CD4-positive, alpha-beta T cell treated with Interleukin-6 for 4 hours (primary cell): ENCODE data around the gene AGO1.
A peak's percentile ranks its signal among the peaks of the same experiment; 100 is the strongest.
"Not testable (repeated sequence)": the region's sequence is repeated elsewhere in the genome, so short reads cannot be mapped to it uniquely, and the experiment has no call there.

Source experiments
- DNase-seq: peaks from one replicate; pipeline ENCODE4 v3.0.0-alpha.2; 2020; ENCODE audit warnings: mixed read lengths

The AGO1 gene

DNA sequence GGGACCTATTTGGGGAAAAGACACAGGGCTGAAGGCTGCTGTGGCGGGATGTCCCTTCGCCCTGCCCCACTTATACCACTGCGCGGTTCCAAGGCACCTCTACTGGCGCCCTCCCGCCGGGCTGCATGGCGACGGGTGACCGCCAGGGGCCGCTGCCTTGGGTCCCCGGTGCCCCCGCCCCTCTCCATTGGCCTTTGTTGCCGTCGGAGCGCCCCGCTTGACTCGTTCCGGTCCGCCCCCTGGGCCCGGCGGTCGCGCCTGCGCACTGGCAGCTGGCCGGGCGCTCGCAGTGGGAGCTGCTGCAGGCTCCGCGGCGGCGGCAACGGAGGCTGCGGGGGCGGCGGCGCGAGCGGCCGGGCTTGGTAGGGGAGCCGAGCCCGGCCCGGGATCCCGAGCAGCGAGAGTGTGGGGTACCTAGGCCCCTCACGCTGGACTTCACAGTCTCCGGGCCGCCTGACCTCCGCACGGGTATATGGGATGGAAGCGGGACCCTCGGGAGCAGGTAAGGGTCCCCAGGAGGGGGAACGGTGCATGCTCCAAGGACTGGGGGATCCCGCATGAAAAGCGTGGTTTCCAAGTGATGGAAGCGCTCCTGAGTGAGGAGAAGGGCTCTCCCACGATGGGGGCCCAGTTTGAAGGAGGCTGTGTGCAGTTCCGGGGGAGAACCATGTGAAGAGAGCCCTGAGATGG lies at the start of gene AGO1:
AGO1 (plus strand) TSS at position 265 of the 690 bp plus-strand sequence; CDS start at position 478, 213 bp downstream.
- peak; percentile 97 for DNase-seq

DNA sequence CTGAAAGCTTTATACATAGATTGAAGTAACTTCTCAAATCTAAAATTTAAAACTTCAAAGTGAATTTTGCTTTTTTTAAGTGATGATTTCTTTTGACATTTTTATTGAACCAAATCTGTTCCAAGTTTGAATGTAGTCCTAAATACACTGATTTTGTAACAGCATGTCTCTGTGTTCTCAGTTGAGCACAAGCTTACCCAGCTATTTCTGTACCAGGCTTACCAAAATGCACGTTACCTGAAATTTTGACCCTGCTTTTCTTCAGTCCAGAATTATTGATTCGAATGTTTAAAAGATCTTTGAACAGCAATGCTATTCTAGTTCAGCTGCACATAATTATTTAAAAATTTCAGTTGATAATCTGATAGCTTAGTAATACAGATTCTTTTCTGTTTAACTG lies 49.6 kb upstream of the AGO1 start:
- no peak for DNase-seq

DNA sequence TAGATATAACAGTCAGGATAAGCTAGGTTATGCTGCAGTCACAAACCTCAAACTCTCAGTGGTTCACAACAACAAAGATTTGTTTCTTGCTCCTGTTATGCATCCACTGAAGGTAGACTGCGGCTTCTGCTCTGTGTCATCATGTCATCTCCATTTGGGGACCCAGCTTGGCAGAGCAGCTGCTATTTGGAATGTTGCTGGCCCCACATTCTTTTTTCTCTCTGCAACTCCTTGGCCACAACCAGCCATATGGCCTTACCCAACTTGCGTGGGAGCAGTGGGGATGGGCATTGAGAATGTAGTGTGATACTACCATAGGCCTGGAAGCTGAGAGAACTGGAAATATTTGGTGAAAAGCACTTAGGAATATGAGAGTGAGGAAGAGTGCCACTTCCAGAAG lies 48.8 kb upstream of the AGO1 start:
- DNase-seq = no peak

DNA sequence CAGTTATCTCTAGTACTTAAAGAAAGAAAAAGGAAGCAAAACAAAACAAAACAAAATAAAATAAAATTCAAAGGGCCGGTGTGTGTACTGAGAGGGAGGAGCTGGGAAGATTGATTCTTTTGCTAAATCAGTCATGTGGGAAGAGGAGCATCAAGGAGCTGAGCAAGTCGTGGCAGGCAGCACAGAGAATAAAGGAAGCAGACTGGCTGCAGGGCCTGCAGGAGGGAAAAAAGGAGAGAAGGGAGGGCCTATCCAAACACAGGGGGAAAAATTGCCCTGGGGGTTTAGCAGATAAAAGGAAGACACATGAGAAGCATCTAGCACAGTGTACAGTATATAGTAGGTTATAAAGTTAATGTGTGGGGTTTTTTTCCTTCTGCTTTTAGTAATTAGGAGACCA lies 47.6 kb upstream of the AGO1 start:
- DNase-seq = no peak

DNA sequence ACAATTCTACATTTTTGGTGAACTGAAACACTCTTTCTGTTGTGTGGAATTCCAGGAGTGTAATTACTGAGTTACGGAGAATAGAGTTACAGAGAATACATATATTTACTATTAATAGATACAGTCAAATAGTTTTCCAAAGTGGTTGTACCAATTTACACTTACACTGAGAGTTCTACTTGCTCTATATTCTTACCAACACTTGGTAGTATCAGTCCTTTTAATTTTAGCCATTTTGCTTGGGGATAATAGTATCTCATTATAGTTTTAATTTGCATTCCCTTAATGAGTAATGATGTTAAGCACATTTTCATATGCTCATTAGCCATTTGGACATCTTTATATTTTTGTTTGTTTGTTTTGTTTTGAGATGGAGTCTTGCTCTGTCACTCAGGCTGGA lies 46.3 kb upstream of the AGO1 start:
- DNase-seq = no peak

DNA sequence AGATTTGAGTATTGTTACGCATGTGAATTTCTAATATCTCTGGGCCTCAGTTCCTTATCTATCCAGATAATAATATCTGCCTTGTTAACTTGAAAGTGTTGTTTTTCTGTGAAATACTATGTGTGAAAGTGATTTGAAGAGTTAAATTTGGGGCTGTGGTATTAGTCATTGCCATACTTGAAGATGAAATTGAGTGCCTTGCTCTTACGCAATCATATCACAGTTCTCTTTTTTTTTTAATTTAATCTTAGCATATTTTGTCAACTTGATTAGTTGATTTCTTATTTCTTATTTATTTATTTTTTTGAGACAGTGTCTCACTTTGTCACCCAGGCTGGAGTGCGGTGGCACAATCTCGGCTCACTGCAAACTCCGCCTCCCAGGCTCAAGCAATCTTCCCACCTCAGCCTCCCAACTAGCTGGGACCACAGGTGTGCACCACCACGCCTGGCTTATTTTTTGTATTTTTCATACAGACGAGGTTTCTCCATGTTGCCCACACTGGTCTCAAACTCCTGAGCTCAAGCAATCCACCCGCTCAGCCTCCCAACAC lies 44.2 kb upstream of the AGO1 start:
- no peak for DNase-seq

DNA sequence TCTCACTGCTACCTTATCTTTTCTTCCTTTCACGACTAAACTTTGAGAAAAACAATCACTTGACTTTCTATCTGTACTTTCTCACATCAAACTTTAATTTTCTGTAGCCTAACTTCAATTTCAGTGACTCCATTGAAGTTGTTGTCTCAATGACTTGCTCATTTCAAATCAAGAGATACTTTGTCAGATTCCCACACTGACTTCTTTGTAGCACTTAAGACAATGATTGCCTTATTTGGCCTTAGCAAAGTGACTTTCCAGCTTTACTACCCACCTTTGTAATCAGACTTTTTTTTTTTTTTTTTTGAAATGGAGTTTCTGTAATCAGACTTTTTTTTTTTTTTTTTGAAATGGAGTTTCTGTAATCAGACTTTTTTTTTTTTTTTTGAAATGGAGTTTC lies 38.2 kb upstream of the AGO1 start:
- DNase-seq = no peak

DNA sequence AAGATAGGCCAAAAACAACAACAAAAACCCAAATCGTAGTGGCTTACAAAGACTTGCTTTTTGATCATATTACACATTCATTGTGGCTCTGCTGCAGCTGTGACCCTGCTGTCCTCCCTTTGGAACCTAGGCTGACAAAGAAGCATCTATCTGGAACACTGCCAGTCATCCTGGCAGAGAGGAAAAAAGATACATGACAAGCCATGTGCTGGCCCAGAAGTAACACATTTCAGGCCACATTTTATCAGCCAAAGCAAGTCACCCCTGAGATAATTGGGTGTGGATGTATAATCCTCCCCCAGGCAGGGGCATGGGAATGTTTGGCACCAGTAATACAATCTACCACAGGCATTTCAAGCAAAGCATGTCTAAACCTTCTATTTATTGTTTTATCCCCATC lies 37.2 kb upstream of the AGO1 start:
- no peak for DNase-seq

DNA sequence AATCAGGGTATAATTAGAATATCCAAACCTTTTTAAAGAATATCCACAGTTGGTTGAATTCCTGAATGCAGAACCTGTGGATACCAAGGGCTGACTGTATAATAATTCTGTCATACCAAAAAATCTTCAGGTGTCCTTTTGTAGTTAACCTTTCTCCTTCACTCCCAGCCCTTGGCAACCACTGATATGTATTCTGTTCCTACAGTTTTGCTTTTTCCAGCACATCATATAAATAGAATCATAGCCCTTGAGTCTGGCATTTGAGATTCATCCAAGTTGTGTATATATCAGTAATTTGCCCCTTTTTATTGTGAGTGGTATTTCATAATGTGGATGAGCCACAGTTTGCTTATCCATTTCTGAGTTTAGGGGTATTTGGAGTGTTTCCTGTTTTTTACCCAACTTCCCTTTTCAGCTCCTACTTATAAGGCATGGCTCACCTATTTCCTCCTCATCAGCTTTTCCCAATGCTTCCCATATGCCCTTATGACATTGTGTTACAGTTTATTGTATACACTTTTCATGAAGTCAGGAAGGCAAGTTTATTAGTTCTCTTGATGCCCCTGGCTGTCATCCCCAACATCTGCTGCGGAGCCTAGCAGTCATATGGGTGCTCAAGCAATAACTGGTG lies 35.0 kb upstream of the AGO1 start:
- no peak for DNase-seq

DNA sequence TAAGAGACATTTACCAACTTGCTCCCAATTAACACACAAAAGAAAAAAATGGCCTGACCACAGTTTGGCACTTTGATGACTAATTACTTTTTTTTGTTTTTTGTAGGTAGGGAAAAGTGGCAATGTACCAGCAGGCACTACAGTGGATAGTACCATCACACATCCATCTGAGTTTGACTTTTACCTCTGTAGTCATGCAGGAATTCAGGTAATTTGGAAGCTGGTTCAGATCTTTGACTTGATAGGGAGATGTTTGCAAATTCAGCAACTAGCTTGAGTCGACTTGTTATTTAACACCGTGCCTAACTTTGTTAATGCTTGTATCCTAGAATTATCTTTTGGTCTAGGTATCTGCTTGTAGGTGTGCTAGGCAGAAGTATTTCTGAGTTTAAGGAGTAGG lies 33.0 kb upstream of the AGO1 start:
- DNase-seq = no peak

DNA sequence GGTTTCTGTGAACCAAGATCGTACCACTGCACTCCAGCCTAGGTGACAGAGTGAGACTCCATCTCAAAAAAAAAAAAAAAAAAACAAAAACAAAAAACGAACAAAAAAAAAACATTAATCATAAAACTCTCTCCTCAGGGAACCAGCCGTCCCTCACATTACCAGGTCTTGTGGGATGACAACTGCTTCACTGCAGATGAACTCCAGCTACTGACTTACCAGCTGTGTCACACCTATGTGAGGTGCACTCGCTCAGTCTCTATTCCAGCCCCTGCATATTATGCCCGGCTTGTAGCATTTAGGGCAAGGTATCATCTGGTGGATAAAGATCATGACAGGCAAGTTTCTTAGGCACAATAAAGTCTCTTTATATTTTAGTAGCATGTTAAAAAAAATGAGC lies 32.3 kb upstream of the AGO1 start:
- no peak for DNase-seq

DNA sequence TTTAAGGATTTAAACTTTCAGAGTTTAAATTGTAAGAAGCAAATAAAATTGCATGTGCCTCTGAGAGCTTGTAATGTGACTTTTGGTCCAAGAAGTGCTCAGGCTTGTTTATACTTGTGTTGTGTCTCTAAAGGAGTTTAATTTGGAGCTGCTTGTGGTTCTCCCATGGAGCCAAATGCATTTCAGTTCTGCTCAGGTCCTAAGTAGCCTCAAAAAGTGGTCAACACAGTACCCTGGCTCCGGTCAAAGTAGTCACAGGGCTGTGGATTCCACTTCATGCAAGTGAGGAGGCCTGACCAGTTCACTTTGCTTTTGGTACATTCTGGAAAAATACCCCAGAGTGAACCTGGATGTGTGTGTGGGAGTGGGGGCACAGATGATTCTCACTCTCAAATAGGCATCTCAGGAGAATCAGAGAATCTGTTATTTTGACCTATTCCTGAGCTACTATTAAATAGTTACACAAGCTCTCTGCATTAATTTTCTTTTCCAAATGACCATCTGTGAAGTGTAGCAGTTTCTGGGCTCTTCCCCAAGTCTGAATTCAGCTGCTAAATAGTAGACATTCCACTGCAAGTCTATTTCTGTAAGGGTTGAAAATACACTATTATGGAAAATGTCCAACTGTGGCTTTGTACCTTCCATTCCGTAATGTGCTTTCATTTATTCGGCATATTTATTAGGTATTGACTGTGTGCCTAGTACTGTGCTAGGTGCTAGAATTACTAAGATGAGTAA lies 31.7 kb upstream of the AGO1 start:
- DNase-seq = no peak

DNA sequence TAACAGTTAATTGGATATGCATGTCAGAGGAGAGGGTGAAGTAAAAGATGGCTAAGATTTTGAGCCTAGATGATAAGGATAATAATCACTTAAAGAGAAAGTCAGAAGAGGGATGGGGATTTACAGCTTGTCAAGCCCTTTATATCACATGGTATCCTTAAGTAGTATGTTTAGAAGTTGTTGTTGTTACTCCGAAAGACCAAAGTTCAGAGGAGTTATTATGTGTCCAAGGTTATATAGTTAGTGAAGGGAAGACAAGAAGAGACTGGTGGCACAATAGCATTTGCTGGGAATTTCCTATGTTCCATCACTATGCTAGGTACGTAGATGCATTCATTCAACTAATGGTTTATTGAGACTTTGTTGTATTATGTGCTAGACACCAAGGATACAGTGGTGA lies 30.8 kb upstream of the AGO1 start:
- DNase-seq = no peak

DNA sequence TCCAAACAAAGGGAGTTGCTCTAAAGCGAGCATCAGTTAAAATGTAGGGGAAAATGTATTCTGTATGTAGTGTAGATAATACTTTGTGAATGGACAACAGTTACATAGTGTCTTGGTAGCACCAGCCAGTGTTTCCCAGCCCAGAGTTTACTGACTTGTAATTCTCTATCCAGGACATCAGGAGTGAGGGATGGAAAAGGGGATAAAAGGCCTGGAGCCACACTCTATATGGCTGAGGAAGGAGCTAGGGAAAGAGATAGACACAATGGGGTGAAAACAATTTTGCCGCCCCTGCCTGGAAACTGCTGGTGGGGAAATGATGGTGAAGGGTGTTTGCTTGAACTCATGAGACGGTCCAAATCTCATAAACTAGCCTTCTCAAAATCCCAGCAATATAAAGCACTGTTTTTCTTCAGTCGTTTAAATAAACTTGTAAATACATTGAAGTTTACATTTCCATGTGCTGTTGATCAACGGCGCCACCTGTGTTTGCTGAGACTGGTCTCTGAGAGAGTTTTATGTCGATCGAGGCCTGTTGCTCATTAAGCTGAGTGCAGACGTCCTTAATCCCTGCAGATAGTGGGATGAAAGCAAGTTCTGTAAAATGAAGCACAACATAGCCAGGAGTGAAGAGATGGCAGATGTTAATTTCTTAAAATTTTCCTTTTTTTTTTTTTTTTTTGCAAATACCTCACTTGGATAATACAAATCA lies 27.9 kb upstream of the AGO1 start:
- DNase-seq = no peak

DNA sequence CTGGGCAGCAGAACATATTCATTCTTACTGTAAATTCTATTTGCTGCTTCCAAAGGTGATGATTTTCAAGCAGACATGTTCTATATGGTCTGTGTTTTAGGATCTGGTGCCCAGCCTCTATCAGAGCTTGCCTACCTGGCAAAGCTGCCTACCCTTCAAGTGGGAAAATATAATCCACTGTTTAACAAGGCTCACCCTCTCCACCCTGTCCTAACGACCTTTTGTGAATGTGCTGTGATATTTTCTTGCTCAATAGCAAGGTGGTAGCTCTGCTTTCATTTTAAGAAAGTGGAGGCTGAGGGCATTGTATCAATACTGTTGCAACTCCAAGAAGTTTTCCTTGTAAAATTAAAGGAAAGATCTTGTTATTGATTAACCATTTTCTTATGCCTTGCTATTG lies 26.0 kb upstream of the AGO1 start:
- no peak for DNase-seq

DNA sequence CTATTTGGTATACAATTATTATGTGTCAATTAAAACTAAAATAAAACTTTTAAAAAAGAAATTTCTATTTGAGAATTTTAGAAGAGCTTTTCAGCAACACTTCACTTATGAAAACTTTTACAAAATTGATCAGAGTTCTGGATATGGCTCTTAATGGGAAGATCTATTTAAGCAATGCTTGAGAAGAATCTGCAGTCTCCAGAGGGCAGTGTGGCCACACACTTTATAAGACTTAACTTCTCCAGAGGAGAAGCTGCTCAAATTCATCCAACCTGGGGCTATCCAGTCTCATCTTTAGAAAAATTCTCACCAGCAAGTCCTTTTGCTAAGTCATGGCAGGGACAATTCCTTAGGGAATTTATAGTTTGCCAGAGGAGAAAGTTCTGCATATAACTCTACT lies 25.2 kb upstream of the AGO1 start:
- no peak for DNase-seq

DNA sequence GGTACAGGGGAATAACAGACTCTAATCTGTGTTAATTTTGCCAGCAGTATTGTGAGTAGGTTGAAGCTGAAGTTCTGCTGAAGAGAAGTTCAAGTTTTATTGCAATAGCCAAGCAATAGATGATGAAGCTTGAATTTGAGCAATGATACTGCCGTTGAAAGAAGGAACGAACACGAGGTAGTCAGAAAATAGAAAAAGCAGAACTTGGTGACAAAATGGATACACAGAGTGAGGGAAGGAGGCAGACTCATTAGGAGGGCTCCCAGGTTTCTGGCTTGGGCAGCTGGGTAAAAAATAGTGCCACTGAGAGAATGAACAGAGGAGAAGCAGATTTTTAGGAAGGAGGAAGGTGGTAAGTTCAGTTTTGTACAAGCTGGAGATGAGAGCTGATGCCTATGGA lies 22.3 kb upstream of the AGO1 start:
- DNase-seq = no peak

DNA sequence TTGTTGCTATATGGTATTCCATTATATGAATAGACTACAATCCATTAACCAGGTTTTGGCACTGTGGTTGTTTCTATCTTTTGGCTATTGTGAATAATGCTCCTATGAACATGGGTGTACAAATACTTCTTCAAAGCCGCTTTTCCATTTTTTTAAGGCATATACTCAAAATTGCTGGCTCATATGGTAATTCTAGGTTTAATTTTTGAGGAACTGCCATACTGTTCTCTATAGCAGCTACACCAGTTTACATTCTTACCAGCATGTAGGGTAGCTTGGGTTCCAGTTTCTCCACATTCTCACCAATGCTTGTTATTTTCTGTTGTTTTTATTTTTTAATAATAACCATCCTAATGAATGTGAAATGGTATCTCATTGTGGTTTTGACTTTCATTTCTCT lies 19.9 kb upstream of the AGO1 start:
- no peak for DNase-seq

DNA sequence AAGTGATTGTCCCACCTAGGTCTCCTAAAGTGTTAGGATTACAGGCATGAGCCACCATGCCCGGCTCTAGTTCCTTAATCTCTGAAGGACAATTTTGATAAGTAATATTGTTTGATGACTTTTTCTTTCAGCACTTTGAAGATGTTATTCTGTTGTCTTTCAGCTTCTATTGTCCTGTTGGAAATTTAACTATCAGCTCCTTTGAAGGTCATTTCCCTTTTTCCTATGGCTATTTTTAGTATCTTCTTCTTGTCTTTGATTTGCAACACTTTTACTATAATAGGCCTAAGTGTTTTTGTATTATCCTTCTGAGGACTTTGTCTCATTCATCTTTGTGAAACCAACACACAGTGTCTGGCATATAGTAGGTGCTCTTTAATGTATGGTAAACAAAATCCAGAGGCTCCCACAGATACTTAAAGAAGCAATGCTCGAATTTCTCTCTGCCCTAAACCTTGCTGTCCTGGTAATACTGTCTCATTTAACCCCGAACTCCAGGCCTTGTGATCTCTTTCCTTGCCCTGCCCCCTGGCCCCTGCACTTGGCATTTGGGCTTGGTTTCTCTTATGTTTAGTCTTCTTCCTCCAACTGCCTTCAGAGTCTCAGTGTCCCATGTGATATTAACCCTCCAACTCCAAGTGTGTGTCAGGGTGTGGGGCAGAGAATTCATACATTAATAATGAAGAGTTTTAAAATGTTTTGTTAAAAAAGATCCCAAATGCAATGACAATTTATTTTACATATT lies 19.0 kb upstream of the AGO1 start:
- no peak for DNase-seq

DNA sequence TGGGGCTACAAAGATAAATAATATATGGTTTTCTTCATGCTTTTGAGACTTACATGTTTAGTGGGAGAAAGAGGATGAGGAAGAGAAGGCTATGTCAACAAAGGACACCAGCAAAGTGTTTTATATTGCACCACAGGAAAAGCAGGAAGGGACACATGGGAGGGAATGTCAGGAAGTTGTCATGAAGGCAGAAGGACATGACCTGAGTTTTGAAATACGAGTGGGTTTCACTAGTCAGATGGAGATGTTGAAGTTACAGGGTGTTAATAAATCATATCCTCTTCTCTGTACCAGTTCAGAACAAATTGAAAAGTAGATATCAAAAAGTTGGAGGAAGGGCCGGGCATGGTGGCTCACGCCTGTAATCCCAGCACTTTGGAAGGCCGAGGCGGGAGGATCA lies 18.2 kb upstream of the AGO1 start:
- DNase-seq = no peak

DNA sequence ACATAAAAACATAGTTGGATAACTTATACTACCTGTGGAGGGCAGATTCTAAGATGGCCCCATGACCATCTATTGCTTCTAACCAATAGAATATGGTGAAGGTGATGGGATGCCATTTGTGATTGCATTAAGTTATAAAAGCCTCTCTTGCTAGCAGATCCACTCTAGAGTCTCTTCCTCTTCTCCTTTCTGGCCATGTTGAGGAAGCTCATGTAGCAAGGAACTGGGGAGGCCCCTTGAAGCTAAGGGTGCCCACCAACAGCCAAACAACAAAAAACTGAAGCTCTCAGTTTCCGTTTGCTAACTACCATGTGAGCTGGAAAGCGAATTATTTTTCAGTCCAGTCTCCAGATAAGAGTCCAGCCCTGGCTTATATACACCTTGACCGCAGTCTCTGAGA lies 16.0 kb upstream of the AGO1 start:
- no peak for DNase-seq

DNA sequence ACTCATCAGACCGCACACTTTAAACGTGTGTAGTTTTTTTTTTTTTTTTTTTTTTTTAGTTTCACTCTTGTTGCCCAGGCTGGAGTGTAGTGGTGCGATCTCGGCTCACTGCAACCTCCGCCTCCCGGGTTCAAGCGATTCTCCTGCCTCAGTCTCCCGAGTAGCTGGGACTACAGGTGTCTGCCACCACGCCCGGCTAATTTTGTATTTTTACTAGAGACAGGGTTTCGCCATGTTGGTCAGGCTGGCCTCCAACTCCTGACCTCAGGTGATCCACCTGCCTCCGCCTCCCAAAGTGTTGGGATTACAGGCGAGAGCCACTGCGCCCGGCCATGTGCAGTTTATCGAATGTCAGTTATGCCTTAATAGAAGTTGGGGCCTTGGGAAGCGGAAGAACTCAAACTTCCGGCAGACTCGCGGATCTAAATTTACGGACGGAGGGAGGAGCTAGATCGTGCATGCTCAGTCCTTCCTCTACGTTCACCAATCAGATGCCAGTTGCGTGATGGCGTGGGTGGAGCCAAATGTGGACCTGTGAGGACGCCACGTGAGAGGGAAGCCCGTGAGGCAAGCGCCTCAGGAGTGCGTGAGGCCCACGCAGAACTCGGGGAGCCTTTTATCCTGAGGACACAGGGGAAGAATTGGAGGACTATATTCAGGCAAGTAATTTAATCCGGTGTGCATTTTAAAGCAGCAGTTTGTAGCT lies 13.6 kb upstream of the AGO1 start:
- DNase-seq = not testable (repeated sequence)
